H9 (cell line): ENCODE data around the gene DUSP1. TPM values are rescaled to one million over a fixed set of nuclear protein-coding genes. Genes with fewer than 3 reads are reported as not detected.

Source experiments
- DNase-seq: peaks from one replicate; pipeline ENCODE4 v3.0.0-alpha.2; 2017
- H2AFZ ChIP-seq: one replicate; pipeline ENCODE4 v1.6.1; 2013; ENCODE audit warnings: mild to moderate bottlenecking, low read length, control low read depth, moderate library complexity
- H2AK5ac ChIP-seq: 2 replicates; pipeline ENCODE4 v1.6.1; 2013; ENCODE audit warnings: low read length, control low read depth, mixed read lengths; ENCODE audit not compliant: insufficient read length
- H2BK120ac ChIP-seq: one replicate; pipeline ENCODE4 v1.6.1; 2013; ENCODE audit warnings: low read depth, mild to moderate bottlenecking, low read length, control low read depth, inconsistent platforms; ENCODE audit not compliant: poor library complexity, severe bottlenecking
- H2BK12ac ChIP-seq: 2 replicates; pipeline ENCODE4 v1.6.1; 2013; ENCODE audit warnings: low read length, control low read depth, mixed read lengths, low read depth; ENCODE audit not compliant: insufficient read length
- H2BK15ac ChIP-seq: 2 replicates; pipeline ENCODE4 v1.6.1; 2013; ENCODE audit warnings: low read depth, low read length, control low read depth
- H2BK20ac ChIP-seq: one replicate; pipeline ENCODE4 v1.6.1; 2013; ENCODE audit warnings: low read depth, mild to moderate bottlenecking, low read length, control low read depth, inconsistent platforms; ENCODE audit not compliant: poor library complexity, severe bottlenecking
- H2BK5ac ChIP-seq: 2 replicates; pipeline ENCODE4 v1.6.1; 2013; ENCODE audit warnings: low read length, control low read depth, mixed read lengths; ENCODE audit not compliant: insufficient read length
- H3K14ac ChIP-seq: 2 replicates; pipeline ENCODE4 v1.6.1; 2013; ENCODE audit warnings: low read length, control low read depth; ENCODE audit not compliant: insufficient read depth
- H3K18ac ChIP-seq: 2 replicates; pipeline ENCODE4 v1.6.1; 2013; ENCODE audit warnings: low read depth, mild to moderate bottlenecking, mixed read lengths, low read length, control low read depth; ENCODE audit not compliant: insufficient read length
- H3K23ac ChIP-seq: 2 replicates; pipeline ENCODE4 v1.6.1; 2013; ENCODE audit warnings: low read length, control low read depth, mixed read lengths, low read depth; ENCODE audit not compliant: insufficient read length
- H3K23me2 ChIP-seq: 2 replicates; pipeline ENCODE4 v1.6.1; 2013; ENCODE audit warnings: low read depth, mild to moderate bottlenecking, mixed read lengths, low read length, control low read depth; ENCODE audit not compliant: insufficient read length, poor library complexity, severe bottlenecking
- H3K27ac ChIP-seq: 2 replicates; pipeline ENCODE4 v1.5.1; 2013; ENCODE audit warnings: low read length, control low read depth, mixed read lengths, low read depth; ENCODE audit not compliant: insufficient read length
- H3K27me3 ChIP-seq: 2 replicates; pipeline ENCODE4 v1.6.1; 2013; ENCODE audit warnings: low read length, control low read depth, inconsistent platforms; ENCODE audit not compliant: insufficient read depth
- H3K4ac ChIP-seq: 2 replicates; pipeline ENCODE4 v1.6.1; 2013; ENCODE audit warnings: low read depth, mild to moderate bottlenecking, control low read depth, inconsistent platforms, low read length, moderate library complexity
- H3K4me1 ChIP-seq: 2 replicates; pipeline ENCODE4 v1.6.1; 2013; ENCODE audit warnings: low read length, control low read depth, inconsistent platforms; ENCODE audit not compliant: insufficient read depth
- H3K4me2 ChIP-seq: 2 replicates; pipeline ENCODE4 v1.6.1; 2013; ENCODE audit warnings: low read length, control low read depth, mixed read lengths; ENCODE audit not compliant: insufficient read length, insufficient read depth
- H3K56ac ChIP-seq: 2 replicates; pipeline ENCODE4 v1.6.1; 2013; ENCODE audit warnings: low read depth, mild to moderate bottlenecking, mixed read lengths, low read length, control low read depth; ENCODE audit not compliant: insufficient read length
- H3K79me1 ChIP-seq: 2 replicates; pipeline ENCODE4 v1.6.1; 2013; ENCODE audit warnings: low read depth, mild to moderate bottlenecking, moderate library complexity, low read length, control low read depth, inconsistent platforms; ENCODE audit not compliant: insufficient read depth, poor library complexity, severe bottlenecking
- H3K79me2 ChIP-seq: 2 replicates; pipeline ENCODE4 v1.6.1; 2013; ENCODE audit warnings: low read length, control low read depth, inconsistent platforms; ENCODE audit not compliant: insufficient read depth
- H3K9ac ChIP-seq: 2 replicates; pipeline ENCODE4 v1.6.1; 2013; ENCODE audit warnings: low read length, control low read depth, mixed read lengths; ENCODE audit not compliant: insufficient read length; ENCODE audit errors: extremely low read depth
- H3K9me3 ChIP-seq: one replicate; pipeline ENCODE4 v1.6.1; 2013; ENCODE audit warnings: low read depth, low read length, inconsistent platforms; ENCODE audit not compliant: control insufficient read depth
- H3T11ph ChIP-seq: one replicate; pipeline ENCODE4 v1.6.1; 2013; ENCODE audit warnings: mild to moderate bottlenecking, low read length, control low read depth, inconsistent platforms
- H4K20me1 ChIP-seq: one replicate; pipeline ENCODE4 v1.6.1; 2013; ENCODE audit not compliant: control insufficient read depth, insufficient read length, insufficient read depth
- H4K5ac ChIP-seq: 2 replicates; pipeline ENCODE4 v1.6.1; 2013; ENCODE audit warnings: low read depth, mild to moderate bottlenecking, mixed read lengths, low read length, control low read depth; ENCODE audit not compliant: insufficient read length
- H4K8ac ChIP-seq: replicated peaks from 2 replicates; pipeline ENCODE4 v1.6.1; 2013; ENCODE audit warnings: low read length, control low read depth, mixed read lengths, low read depth; ENCODE audit not compliant: insufficient read length
- H4K91ac ChIP-seq: 2 replicates; pipeline ENCODE4 v1.6.1; 2013; ENCODE audit warnings: low read depth, mild to moderate bottlenecking, moderate library complexity, mixed read lengths, low read length, control low read depth; ENCODE audit not compliant: insufficient read length
- H3K27ac Mint-ChIP-seq, 3 experiments: 2 replicates in 2 of 3; 3 replicates in 1 of 3; pipeline ENCODE4 v1.8.0; 2020 to 2021; ENCODE audit warnings: mixed read lengths in 3 of 3, mild to moderate bottlenecking in 1 of 3, moderate library complexity in 1 of 3
- H3K27me3 Mint-ChIP-seq: 2 replicates; pipeline ENCODE4 v1.8.0; 2021; ENCODE audit warnings: low read depth, mild to moderate bottlenecking, moderate library complexity, mixed read lengths
- H3K36me3 Mint-ChIP-seq, 3 experiments: 2 replicates in 2 of 3; 3 replicates in 1 of 3; pipeline ENCODE4 v1.8.0; 2020 to 2021; ENCODE audit warnings: low read depth in 3 of 3, mixed read lengths in 3 of 3; ENCODE audit not compliant: insufficient read depth in 1 of 3
- H3K4me1 Mint-ChIP-seq, 2 experiments: 2 replicates each; pipeline ENCODE4 v1.8.0; 2020; ENCODE audit warnings: mixed read lengths in 2 of 2
- H3K4me3 Mint-ChIP-seq, 2 experiments: 2 replicates in 1 of 2; 3 replicates in 1 of 2; pipeline ENCODE4 v1.8.0; 2020 to 2021; ENCODE audit warnings: mild to moderate bottlenecking in 2 of 2, mixed read lengths in 2 of 2, moderate library complexity in 1 of 2
- H3K9me3 Mint-ChIP-seq, 2 experiments: 2 replicates in 1 of 2; 3 replicates in 1 of 2; pipeline ENCODE4 v1.8.0; 2020; ENCODE audit warnings: mild to moderate bottlenecking in 2 of 2, mixed read lengths in 2 of 2, moderate library complexity in 1 of 2
- CTCF ChIP-seq: fragments of 200-600 bp; sonication (generic); conservative IDR thresholded peaks from 3 replicates; pipeline ENCODE4 v1.8.0; 2021; ENCODE audit warnings: antibody characterized with exemption, mild to moderate bottlenecking
- WGBS: extraction: QIAGEN DNeasy Blood & Tissue Kit; methylation state at CpG from one replicate; pipeline ENCODE4 v1.1.7; 2013; ENCODE audit warnings: missing lambda C conversion rate, low lambda C conversion rate, mixed read lengths; ENCODE audit not compliant: insufficient read length; ENCODE audit errors: extremely low coverage; 5-methylcytosine and 5-hydroxymethylcytosine counted together
- total RNA-seq: library from RNA; stranded (reverse); gene quantifications from 2 replicates; pipeline ENCODE4 v1.2.1, GENCODE V29; 2021

The DUSP1 gene
- total RNA-seq, 1 experiment from 2014 or later, result 10.9 TPM

- Mint-ChIP-seq H3K27ac (no peak overlapping the region), H3K9me3 (peaks cover 6 to 8% of the 10 kb centered on the region in 2 experiments), H3K4me3 (no peak overlapping the region), H3K27me3 (peaks cover 48% of the 10 kb centered on the region), H3K36me3 (no peaks in the 10 kb centered on the region), H3K4me1 (no peaks in the 10 kb centered on the region)
- Histone ChIP-seq H4K20me1 (peaks cover 2% of the 10 kb centered on the region), H3K79me2 (no peaks in the 10 kb centered on the region), H3K9me3 (no peaks in the 10 kb centered on the region), H3K27ac (no peak overlapping the region), H3K18ac (no peak overlapping the region), H2BK120ac (no peak overlapping the region), H3K56ac (no peak overlapping the region), H3K27me3 (no peaks in the 10 kb centered on the region), H3K9ac (no peak overlapping the region), H4K91ac (no peak overlapping the region), H3K14ac (no peak overlapping the region), H3K4ac (no peak overlapping the region), H3K23ac (no peak overlapping the region), H2BK12ac (no peak overlapping the region), H2BK15ac (no peak overlapping the region), H4K5ac (no peak overlapping the region), H3K23me2 (no peaks in the 10 kb centered on the region), H3K4me2 (no peak overlapping the region), H2AFZ (no peak overlapping the region), H3K79me1 (no peaks in the 10 kb centered on the region), H4K8ac (no peak overlapping the region), H3K4me1 (no peaks in the 10 kb centered on the region), H2AK5ac (no peak overlapping the region), H3T11ph (no peak overlapping the region), H2BK20ac (no peak overlapping the region), H2BK5ac (no peak overlapping the region)
- no peak for TF ChIP-seq CTCF
- no CpG with 5 or more reads among the region's 3 CpGs for WGBS
- no peak for DNase-seq
These were observed 23.5 kb downstream of the DUSP1 start for GRCh38 chr5:172747471-172747870.
